Cardiac fibroblast (primary cell): ENCODE measurements around the gene TNIP2.

Experiments used
- DNase-seq, 2 donors: peaks; one replicate each; pipeline versions ENCODE4 v3.0.0 to v3.0.0-alpha.2; 2010; ENCODE audit warnings: low read depth in 2 of 2
- H3K4me3 ChIP-seq, 2 donors: replicated peaks in 1 of 2; 1 replicate in 1 of 2; 2 replicates in 1 of 2; pipeline ENCODE4 v1.5.1; 2011; ENCODE audit warnings: low read depth in 2 of 2, low read length in 2 of 2, mild to moderate bottlenecking in 2 of 2, moderate library complexity in 1 of 2
- TF ChIP-seq, protein P1 (sequence below): IDR thresholded peaks from one replicate; pipeline ENCODE4 v1.5.1; 2011; ENCODE audit warnings: low read depth, mild to moderate bottlenecking, low read length, inconsistent platforms

TNIP2 gene

DNA sequence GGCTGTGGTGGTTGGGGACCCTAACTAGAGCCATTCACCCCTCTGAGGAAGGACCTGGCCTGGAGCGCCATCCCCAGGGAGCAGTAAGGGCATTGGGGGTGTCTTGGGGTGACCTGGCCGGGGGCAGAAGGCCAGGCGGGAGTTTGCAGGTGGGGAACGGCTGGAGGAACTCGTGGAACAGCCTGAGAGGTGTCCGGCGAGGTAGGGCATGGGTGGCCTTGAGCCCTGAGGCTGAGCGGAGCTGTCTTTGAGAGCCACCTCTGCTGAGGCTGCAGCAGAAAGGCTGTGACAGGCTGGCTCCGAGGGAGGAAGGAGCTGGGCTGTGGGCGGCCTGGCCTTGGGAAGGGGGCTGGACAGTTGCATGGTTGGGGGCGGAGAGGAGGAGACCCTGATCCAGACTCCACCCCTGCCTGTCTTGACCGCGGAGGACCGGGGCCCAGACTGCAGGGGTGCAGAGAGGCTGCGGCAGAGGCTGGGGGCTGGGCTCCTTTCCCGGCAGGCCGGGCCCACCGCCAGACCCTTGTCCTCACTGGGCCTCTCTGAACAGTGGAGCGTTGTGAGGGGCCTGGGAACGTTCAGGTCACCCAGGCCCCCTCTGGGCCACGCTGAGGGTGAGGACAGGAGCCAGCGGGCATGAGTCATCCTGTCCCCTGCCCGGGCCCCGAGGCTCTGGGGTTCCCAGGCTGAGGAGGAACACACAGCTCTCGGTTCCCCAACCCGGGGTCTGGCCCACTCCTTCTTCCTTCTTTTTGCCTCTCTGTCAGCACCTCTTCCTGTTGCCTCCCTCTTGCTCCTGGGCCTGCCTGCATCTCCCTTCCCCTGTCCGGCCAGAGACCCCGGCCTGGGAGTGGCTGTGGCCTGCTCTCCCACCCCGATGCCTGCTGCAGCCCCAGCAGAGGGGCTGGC, 44.8 kb upstream of the TNIP2 start:
- DNase-seq: peak; percentile 41 to 97
- peak overlapping the region in 1 of 2 donors; percentile 3 for H3K4me3 ChIP-seq
- TF ChIP-seq, protein P1, sequence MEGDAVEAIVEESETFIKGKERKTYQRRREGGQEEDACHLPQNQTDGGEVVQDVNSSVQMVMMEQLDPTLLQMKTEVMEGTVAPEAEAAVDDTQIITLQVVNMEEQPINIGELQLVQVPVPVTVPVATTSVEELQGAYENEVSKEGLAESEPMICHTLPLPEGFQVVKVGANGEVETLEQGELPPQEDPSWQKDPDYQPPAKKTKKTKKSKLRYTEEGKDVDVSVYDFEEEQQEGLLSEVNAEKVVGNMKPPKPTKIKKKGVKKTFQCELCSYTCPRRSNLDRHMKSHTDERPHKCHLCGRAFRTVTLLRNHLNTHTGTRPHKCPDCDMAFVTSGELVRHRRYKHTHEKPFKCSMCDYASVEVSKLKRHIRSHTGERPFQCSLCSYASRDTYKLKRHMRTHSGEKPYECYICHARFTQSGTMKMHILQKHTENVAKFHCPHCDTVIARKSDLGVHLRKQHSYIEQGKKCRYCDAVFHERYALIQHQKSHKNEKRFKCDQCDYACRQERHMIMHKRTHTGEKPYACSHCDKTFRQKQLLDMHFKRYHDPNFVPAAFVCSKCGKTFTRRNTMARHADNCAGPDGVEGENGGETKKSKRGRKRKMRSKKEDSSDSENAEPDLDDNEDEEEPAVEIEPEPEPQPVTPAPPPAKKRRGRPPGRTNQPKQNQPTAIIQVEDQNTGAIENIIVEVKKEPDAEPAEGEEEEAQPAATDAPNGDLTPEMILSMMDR: no peak

DNA sequence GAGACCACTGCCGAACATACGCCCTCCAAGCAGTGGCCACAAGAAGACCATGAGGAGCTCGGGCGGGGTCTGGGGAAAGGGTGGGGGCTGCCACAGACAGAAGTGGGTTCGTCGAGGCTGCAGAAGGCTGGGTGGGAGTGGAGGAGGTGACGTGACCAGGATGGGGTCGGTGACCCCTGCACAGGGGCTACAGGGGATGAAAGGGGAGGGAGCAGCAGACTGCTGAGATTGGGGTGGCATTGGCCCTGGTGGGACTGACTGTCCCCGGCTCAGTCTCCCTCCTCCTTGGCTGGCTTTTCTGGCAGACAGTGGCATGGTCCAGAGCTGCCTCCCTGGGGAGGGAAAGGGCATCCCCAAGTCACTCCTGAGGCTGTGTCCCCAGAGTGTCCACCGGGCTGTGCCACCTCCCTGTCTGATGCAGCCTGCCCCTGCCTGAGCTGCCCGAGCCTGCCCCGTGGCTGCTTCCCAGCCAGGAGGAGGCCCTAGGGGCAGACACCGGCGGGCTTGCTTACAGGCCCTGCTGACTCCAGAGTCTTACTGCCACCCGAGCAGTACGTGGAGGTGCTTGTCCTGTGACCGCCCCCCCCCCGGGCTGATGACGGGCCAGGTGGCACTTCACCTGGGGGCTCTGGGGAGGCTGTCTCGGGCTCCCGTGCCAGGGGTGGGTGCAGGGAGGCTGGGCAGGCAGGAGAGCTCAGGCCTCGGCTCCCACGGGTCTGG, 44.0 kb upstream of the TNIP2 start:
- H3K4me3 ChIP-seq: peak overlapping the region in 1 of 2 donors; percentile 3
- TF ChIP-seq, protein P1: no peak
- no peak for DNase-seq

DNA sequence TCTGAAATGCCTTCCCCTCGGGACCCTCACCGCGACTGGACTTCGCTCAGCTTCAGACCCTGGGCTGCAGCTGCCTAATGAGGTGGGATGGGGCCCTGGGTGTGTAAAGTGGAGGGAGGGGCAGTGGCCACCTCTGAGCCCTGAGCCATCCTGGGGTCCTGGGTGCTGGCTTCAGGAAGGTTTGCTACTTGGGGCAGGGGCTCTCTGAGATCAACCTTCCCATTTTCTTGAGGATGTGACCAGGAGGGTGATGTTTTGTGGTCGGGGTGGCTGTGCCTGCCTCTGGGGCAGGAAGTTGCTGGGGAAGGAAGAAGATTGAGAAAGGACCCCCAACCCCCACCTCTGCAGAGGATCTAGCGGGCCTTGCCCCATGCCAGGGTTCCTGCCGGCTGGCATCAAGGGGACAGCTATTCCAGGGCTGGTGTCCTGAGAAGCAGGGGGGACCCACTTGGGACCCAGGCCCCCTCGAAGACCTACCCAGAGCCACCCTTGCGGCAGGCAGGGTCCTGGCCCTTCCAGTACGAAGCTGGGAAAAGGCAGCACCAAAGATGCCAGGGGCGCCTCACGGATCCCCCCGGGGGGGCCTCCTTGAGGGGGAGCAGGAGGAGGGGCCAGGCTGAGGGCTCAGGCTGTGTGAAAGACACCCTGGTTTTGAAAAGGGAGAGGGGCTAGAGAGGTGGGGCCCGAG, 43.2 kb upstream of the TNIP2 start:
- H3K4me3 ChIP-seq: no peak overlapping the region

DNA sequence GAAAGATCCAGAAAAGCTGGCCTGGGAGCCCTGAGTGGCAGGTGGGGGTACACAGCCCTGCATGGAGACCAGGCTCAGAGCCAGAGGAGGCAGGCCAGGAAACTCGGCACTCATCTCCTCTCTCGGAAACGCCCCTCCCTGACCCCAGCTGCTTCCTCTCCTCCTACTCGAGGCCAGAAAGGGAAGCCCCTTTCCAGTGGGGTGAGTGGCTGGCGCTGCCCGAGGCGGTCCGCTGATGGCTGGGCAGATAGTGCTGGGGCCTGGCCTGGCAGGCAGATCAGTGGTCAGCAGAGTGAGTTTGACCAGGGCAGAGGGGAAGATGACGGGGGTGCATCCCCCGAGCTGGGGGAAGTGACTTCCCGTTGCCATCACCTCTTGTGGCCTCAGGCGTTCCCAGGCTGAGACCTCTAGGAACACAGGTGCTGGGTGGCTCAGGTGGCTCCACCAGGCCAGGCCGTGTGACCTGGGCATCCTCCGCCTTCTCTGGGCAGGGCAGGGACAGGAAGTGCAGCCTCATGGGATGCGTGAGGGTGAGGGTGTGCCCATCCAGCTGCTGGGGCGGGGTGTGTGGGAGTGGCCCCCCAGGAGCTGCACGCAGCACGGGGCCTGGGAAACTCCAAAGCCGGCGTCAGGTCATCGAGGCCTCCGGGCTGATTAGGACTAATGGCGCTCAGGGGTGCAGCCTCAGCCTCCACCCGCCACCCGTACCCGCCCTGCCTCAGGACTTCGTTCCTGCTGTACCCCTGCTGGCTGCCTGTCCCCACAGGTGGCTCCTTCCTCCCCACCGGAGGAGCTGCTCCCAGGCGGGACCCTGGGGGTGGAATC, 42.5 kb upstream of the TNIP2 start:
- TF ChIP-seq, protein P1: no peak
- no peak overlapping the region for H3K4me3 ChIP-seq
- peak in 1 of 2 donors; percentile 72 for DNase-seq

More for the DNA sequence above, 43.2 kb upstream of the TNIP2 start:
- TF ChIP-seq, protein P1: no peak
- no peak for DNase-seq

DNA sequence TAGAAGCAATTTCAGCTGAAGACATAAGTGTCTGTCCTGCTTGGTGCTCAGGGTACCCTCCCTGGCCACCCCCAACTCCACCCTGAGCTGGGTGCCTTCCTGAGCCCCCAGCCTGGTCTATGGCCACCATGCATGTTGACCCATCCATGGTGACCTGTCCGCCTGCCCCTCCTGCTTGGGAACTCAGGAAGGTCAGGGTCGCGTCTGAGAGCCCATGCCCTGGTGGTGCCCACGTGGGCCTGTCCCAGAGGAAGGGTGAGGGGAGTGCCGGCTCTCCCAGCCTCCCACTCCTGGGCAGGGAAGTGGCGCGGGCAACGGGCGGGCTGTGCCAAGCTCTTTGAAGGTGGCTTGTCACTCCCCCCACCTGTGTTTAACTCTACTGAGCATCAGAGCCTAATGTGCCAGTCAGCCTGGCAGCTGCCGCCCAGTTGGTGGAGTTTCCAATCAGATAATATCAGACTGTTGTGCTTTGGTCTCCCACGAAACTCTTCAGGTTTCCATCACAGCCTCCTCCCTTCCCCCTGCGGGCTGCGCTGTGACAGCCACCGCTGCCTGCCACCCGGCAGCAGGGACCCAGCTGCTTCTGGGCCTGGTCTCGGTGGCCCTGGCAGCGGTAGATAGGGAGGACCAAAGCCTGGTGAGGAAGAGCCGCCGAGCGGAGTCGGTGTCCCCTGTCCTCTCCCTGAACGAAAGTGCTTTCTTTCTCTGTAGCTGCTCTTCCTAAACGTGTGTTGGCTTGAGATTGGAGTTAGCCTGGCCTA, 41.6 kb upstream of the TNIP2 start:
- TF ChIP-seq, protein P1: no peak
- DNase-seq: no peak
- no peak overlapping the region for H3K4me3 ChIP-seq
